HepG2 (cell line): ENCODE results near the gene ID3. TPM values are rescaled to one million over a fixed set of nuclear protein-coding genes. Genes with fewer than 3 reads are reported as not detected.

Experiments
- ETS1 ChIP-seq: sonication (generic); formaldehyde crosslinking; IDR thresholded peaks from 2 replicates; pipeline ENCODE4 v1.4.0; 2020; ENCODE audit warnings: missing genetic modification reagents
- FUBP1 ChIP-seq: sonication (generic); formaldehyde crosslinking; IDR thresholded peaks from 2 replicates; pipeline ENCODE4 v1.5.1; 2020; ENCODE audit warnings: missing genetic modification reagents, mild to moderate bottlenecking, borderline replicate concordance
- GABPA ChIP-seq, 2 experiments: IDR thresholded peaks; 2 replicates each; pipeline ENCODE4 v1.6.1; 2011 to 2016; ENCODE audit warnings: low read depth in 2 of 2, low read length in 1 of 2, missing biosample characterization in 1 of 2, missing genetic modification characterization in 1 of 2
- HDAC1 ChIP-seq: sonication (generic); formaldehyde crosslinking; IDR thresholded peaks from 2 replicates; pipeline ENCODE4 v1.5.1; 2020; ENCODE audit warnings: mild to moderate bottlenecking, missing genetic modification reagents
- JUND ChIP-seq: sonication (generic); formaldehyde crosslinking; IDR thresholded peaks from 2 replicates; pipeline ENCODE4 v1.8.0; 2022; ENCODE audit warnings: mild to moderate bottlenecking, missing genetic modification reagents
- MAFG ChIP-seq: sonication (generic); formaldehyde crosslinking; IDR thresholded peaks from 2 replicates; pipeline ENCODE4 v1.5.1; 2020; ENCODE audit warnings: mild to moderate bottlenecking, missing genetic modification reagents
- NR2F2 ChIP-seq: IDR thresholded peaks from 2 replicates; pipeline ENCODE4 v1.6.1; 2012; ENCODE audit warnings: low read depth, inconsistent platforms, borderline replicate concordance
- SAP130 ChIP-seq: IDR thresholded peaks from 2 replicates; pipeline ENCODE4 v1.6.1; 2016; ENCODE audit warnings: low read depth
- TFAP4 ChIP-seq: sonication (generic); IDR thresholded peaks from 2 replicates; pipeline ENCODE4 v1.6.1; 2016; ENCODE audit warnings: low read depth, borderline replicate concordance
- TFDP1 ChIP-seq: IDR thresholded peaks from 2 replicates; pipeline ENCODE4 v1.6.1; 2016; ENCODE audit warnings: missing compliant biosample characterization, missing genetic modification reagents, borderline replicate concordance
- ZBTB46 ChIP-seq: sonication (generic); formaldehyde crosslinking; IDR thresholded peaks from 2 replicates; pipeline ENCODE4 v1.4.0; 2020; ENCODE audit warnings: mild to moderate bottlenecking, missing genetic modification reagents, borderline replicate concordance
- ZNF143 ChIP-seq: sonication (generic); formaldehyde crosslinking; IDR thresholded peaks from 2 replicates; pipeline ENCODE4 v1.4.0; 2020; ENCODE audit warnings: missing genetic modification reagents
- ZNF280D ChIP-seq: sonication (generic); formaldehyde crosslinking; IDR thresholded peaks from 2 replicates; pipeline ENCODE4 v1.5.1; 2020; ENCODE audit warnings: mild to moderate bottlenecking, missing genetic modification reagents
- ZNF281 ChIP-seq: sonication (generic); formaldehyde crosslinking; IDR thresholded peaks from 2 replicates; pipeline ENCODE4 v1.4.0; 2020; ENCODE audit warnings: missing genetic modification reagents, borderline replicate concordance
- ZNF883 ChIP-seq: sonication (generic); formaldehyde crosslinking; IDR thresholded peaks from 2 replicates; pipeline ENCODE4 v1.5.1; 2020; ENCODE audit warnings: mild to moderate bottlenecking, missing genetic modification reagents; ENCODE audit errors: not compliant biosample characterization
- polyA plus RNA-seq, 8 experiments: library from polyadenylated mRNA; depleted of rRNA in 3 of 8; stranded (reverse) in 7 of 8; unstranded in 1 of 8; fragments of >200 nt; fragmentation: Illumina TruSeq in 4 of 8; extraction: Trizol in 4 of 8; gene quantifications; 2 replicates each; pipeline versions ENCODE4 v1.2.1 to v1.2.3, GENCODE V29; 2011 to 2016; ENCODE audit warnings: low read depth in 4 of 8, missing spikeins in 1 of 8, mixed read lengths in 1 of 8; ENCODE audit not compliant: insufficient read depth in 1 of 8
- total RNA-seq, 5 experiments: library from RNA; depleted of rRNA; stranded (reverse); fragments of >200 nt; fragmentation: Illumina TruSeq; extraction: Trizol; gene quantifications; 2 replicates each; pipeline ENCODE4 v1.2.3, GENCODE V29; 2016; ENCODE audit warnings: low read depth in 1 of 5

The ID3 gene
- total and polyA plus RNA-seq, 2 of the 13 experiments (the other 11 are each of a cell fraction or from before 2014, with no cell fraction given): 64.8 to 115 TPM

- TF ChIP-seq ZBTB46 (CRISPR knock-in tag) (no peak), MAFG (no peak), GABPA (IDR thresholded peaks at IDR 0.05; ENCODE audit: low read depth, low read length) (no peak), GABPA (CRISPR knock-in tag; IDR thresholded peaks at IDR 0.05; ENCODE audit: low read depth) (no peak), ETS1 (no peak), TFAP4 (no peak; the same call in 1 of the 2 replicates), JUND (CRISPR knock-in tag) (no peak), ZNF883 (CRISPR knock-in tag) (no peak), NR2F2 (no peak), ZNF281 (CRISPR knock-in tag) (peak; percentile 92), FUBP1 (CRISPR knock-in tag) (no peak; the same call in 1 of the 2 replicates), ZNF143 (no peak), SAP130 (peak; percentile 51), TFDP1 (CRISPR knock-in tag) (no peak), HDAC1 (CRISPR knock-in tag) (0 out of 2 replicates have a peak, but pooled peaks have one; percentile 28), ZNF280D (CRISPR knock-in tag) (0 out of 2 replicates have a peak, but pooled peaks have one; percentile 25)
These were observed 35.6 kb upstream of the ID3 start (continued) for GRCh38 chr1:23594927-23595353.
